Measurements from ENCODE around the gene GLRA1. TPM values are rescaled to one million over a fixed set of nuclear protein-coding genes. Genes with fewer than 3 reads are reported as not detected.

GLRA1 gene
- total RNA-seq, 5 donors from 2014 or later (not counting 1 experiment from before 2014, with no cell fraction given): not detected

GRCh38 chr5:151912360-151912759, 12.3 kb downstream of the GLRA1 start:
- DNase-seq: no peak
- H3K27me3 Mint-ChIP-seq: peaks cover 0 to 20% of the 10 kb centered on the region in 2 donors
- Histone ChIP-seq H3K27ac (ENCODE audit: low read length) (no peak overlapping the region), H3K4me1 (ENCODE audit: control insufficient read depth in 1 of 2, extremely low read depth in 1 of 2, insufficient read depth in 2 of 2, low read length in 2 of 2) (no peaks in the 10 kb centered on the region), H3K36me3 (ENCODE audit: control insufficient read depth in 2 of 2, extremely low read depth in 1 of 2, insufficient read depth in 1 of 2, low read length in 1 of 2) (no peaks in the 10 kb centered on the region), H3K4me3 (ENCODE audit: control insufficient read depth in 1 of 2, extremely low read depth in 1 of 2, low read length in 1 of 2) (no peak overlapping the region), H3K27me3 (replicated peaks in 1 of 2; ENCODE audit: control insufficient read depth in 2 of 2, extremely low read depth in 1 of 2, insufficient read depth in 2 of 2, low read length in 1 of 2) (peaks cover 0 to 2% of the 10 kb centered on the region in 2 experiments), H3K9me3 (no peaks in the 10 kb centered on the region)
- no peaks in the 10 kb centered on the region for H3K9me3 Mint-ChIP-seq
- H3K4me1 Mint-ChIP-seq: peaks cover 0 to 2% (median 0%) of the 10 kb centered on the region in 3 donors
- no peak for ATAC-seq (replicated peaks in 1 of 4)
- POLR2A ChIA-PET: no interaction called here
- CTCF ChIA-PET: no interaction called here
- H3K4me3 Mint-ChIP-seq: no peak overlapping the region
- H3K27ac Mint-ChIP-seq: no peak overlapping the region
- WGBS (ENCODE audit: insufficient coverage): 57% methylated on average over 1 of the region's 3 CpGs
- H3K36me3 Mint-ChIP-seq: no peaks in the 10 kb centered on the region

- Mint-ChIP-seq H3K4me3 (no peak overlapping the region), H3K36me3 (no peaks in the 10 kb centered on the region), H3K9me3 (no peaks in the 10 kb centered on the region), H3K4me1 (peaks cover 0 to 2% (median 0%) of the 10 kb centered on the region in 3 donors), H3K27me3 (peaks cover 0 to 11% of the 10 kb centered on the region in 2 donors), H3K27ac (no peak overlapping the region)
- CTCF ChIA-PET: no interaction called here
- Histone ChIP-seq H3K36me3 (ENCODE audit: control insufficient read depth in 2 of 2, extremely low read depth in 1 of 2, insufficient read depth in 1 of 2, low read length in 1 of 2) (no peaks in the 10 kb centered on the region), H3K27me3 (replicated peaks in 1 of 2; ENCODE audit: control insufficient read depth in 2 of 2, extremely low read depth in 1 of 2, insufficient read depth in 2 of 2, low read length in 1 of 2) (no peaks in the 10 kb centered on the region), H3K27ac (ENCODE audit: low read length) (no peak overlapping the region), H3K4me1 (ENCODE audit: control insufficient read depth in 1 of 2, extremely low read depth in 1 of 2, insufficient read depth in 2 of 2, low read length in 2 of 2) (no peaks in the 10 kb centered on the region), H3K9me3 (no peaks in the 10 kb centered on the region), H3K4me3 (ENCODE audit: control insufficient read depth in 1 of 2, extremely low read depth in 1 of 2, low read length in 1 of 2) (no peak overlapping the region)
- ATAC-seq (replicated peaks in 1 of 4) (no peak), DNase-seq (no peak)
- POLR2A ChIA-PET: no interaction called here
These were observed 13.6 kb downstream of the GLRA1 start for GRCh38 chr5:151911011-151911410.

- Mint-ChIP-seq H3K27me3 (peaks cover 0 to 11% of the 10 kb centered on the region in 2 donors), H3K36me3 (no peaks in the 10 kb centered on the region), H3K9me3 (no peaks in the 10 kb centered on the region), H3K4me1 (peaks cover 0 to 2% (median 0%) of the 10 kb centered on the region in 3 donors), H3K27ac (no peak overlapping the region), H3K4me3 (no peak overlapping the region)
- H3K9me3 ChIP-seq: no peaks in the 10 kb centered on the region
- H3K4me3 ChIP-seq (ENCODE audit: control insufficient read depth in 1 of 2, extremely low read depth in 1 of 2, low read length in 1 of 2): no peak overlapping the region
- 40% methylated on average over 1 of the region's 1 CpG for WGBS (ENCODE audit: insufficient coverage)
- no peak for ATAC-seq (replicated peaks in 1 of 4)
- H3K36me3 ChIP-seq (ENCODE audit: control insufficient read depth in 2 of 2, extremely low read depth in 1 of 2, insufficient read depth in 1 of 2, low read length in 1 of 2): no peaks in the 10 kb centered on the region
- H3K27me3 ChIP-seq (replicated peaks in 1 of 2; ENCODE audit: control insufficient read depth in 2 of 2, extremely low read depth in 1 of 2, insufficient read depth in 2 of 2, low read length in 1 of 2): no peaks in the 10 kb centered on the region
- no peak overlapping the region for H3K27ac ChIP-seq (ENCODE audit: low read length)
- no peak for DNase-seq
- CTCF ChIA-PET: no interaction called here
- no peaks in the 10 kb centered on the region for H3K4me1 ChIP-seq (ENCODE audit: control insufficient read depth in 1 of 2, extremely low read depth in 1 of 2, insufficient read depth in 2 of 2, low read length in 2 of 2)
- POLR2A ChIA-PET: no interaction called here
These were observed 15.0 kb downstream of the GLRA1 start for GRCh38 chr5:151909628-151910027.

GRCh38 chr5:151906246-151906645, 18.4 kb downstream of the GLRA1 start:
- H3K27ac Mint-ChIP-seq: no peak overlapping the region
- peaks cover 0 to 7% of the 10 kb centered on the region in 2 donors for H3K27me3 Mint-ChIP-seq
- no peak for ATAC-seq (replicated peaks in 1 of 4)
- no peaks in the 10 kb centered on the region for H3K36me3 ChIP-seq (ENCODE audit: control insufficient read depth in 2 of 2, extremely low read depth in 1 of 2, insufficient read depth in 1 of 2, low read length in 1 of 2)
- no peak for DNase-seq
- no peak overlapping the region for H3K4me3 Mint-ChIP-seq
- no peaks in the 10 kb centered on the region for H3K27me3 ChIP-seq (replicated peaks in 1 of 2; ENCODE audit: control insufficient read depth in 2 of 2, extremely low read depth in 1 of 2, insufficient read depth in 2 of 2, low read length in 1 of 2)
- no CpG with 5 or more reads among the region's 3 CpGs for WGBS (ENCODE audit: insufficient coverage)
- H3K4me1 Mint-ChIP-seq: no peaks in the 10 kb centered on the region
- ChIA-PET CTCF (no interaction called here), POLR2A (no interaction called here)
- H3K9me3 Mint-ChIP-seq: no peaks in the 10 kb centered on the region
- no peak overlapping the region for H3K4me3 ChIP-seq (ENCODE audit: control insufficient read depth in 1 of 2, extremely low read depth in 1 of 2, low read length in 1 of 2)
- no peak overlapping the region for H3K27ac ChIP-seq (ENCODE audit: low read length)
- H3K4me1 ChIP-seq (ENCODE audit: control insufficient read depth in 1 of 2, extremely low read depth in 1 of 2, insufficient read depth in 2 of 2, low read length in 2 of 2): no peaks in the 10 kb centered on the region
- H3K36me3 Mint-ChIP-seq: no peaks in the 10 kb centered on the region
- H3K9me3 ChIP-seq: no peaks in the 10 kb centered on the region

- Mint-ChIP-seq H3K27me3 (peaks cover 0 to 10% of the 10 kb centered on the region in 2 donors), H3K4me3 (no peak overlapping the region), H3K4me1 (no peaks in the 10 kb centered on the region), H3K9me3 (no peaks in the 10 kb centered on the region), H3K27ac (no peak overlapping the region), H3K36me3 (no peaks in the 10 kb centered on the region)
- no peaks in the 10 kb centered on the region for H3K9me3 ChIP-seq
- CTCF ChIA-PET: no interaction called here
- H3K36me3 ChIP-seq (ENCODE audit: control insufficient read depth in 2 of 2, extremely low read depth in 1 of 2, insufficient read depth in 1 of 2, low read length in 1 of 2): no peaks in the 10 kb centered on the region
- H3K27me3 ChIP-seq (replicated peaks in 1 of 2; ENCODE audit: control insufficient read depth in 2 of 2, extremely low read depth in 1 of 2, insufficient read depth in 2 of 2, low read length in 1 of 2): no peaks in the 10 kb centered on the region
- POLR2A ChIA-PET: no interaction called here
- no peak for ATAC-seq (replicated peaks in 1 of 4)
- no peaks in the 10 kb centered on the region for H3K4me1 ChIP-seq (ENCODE audit: control insufficient read depth in 1 of 2, extremely low read depth in 1 of 2, insufficient read depth in 2 of 2, low read length in 2 of 2)
- H3K4me3 ChIP-seq (ENCODE audit: control insufficient read depth in 1 of 2, extremely low read depth in 1 of 2, low read length in 1 of 2): no peak overlapping the region
- DNase-seq: no peak
- H3K27ac ChIP-seq (ENCODE audit: low read length): no peak overlapping the region
- 80% methylated on average over 1 of the region's 4 CpGs for WGBS (ENCODE audit: insufficient coverage)
These were observed 19.1 kb downstream of the GLRA1 start for GRCh38 chr5:151905557-151905961.

- H3K9me3 Mint-ChIP-seq: no peaks in the 10 kb centered on the region
- H3K4me3 ChIP-seq (ENCODE audit: control insufficient read depth in 1 of 2, extremely low read depth in 1 of 2, low read length in 1 of 2): no peak overlapping the region
- H3K4me3 Mint-ChIP-seq: no peak overlapping the region
- POLR2A ChIA-PET: no interaction called here
- no peak overlapping the region for H3K27ac ChIP-seq (ENCODE audit: low read length)
- H3K4me1 ChIP-seq (ENCODE audit: control insufficient read depth in 1 of 2, extremely low read depth in 1 of 2, insufficient read depth in 2 of 2, low read length in 2 of 2): no peaks in the 10 kb centered on the region
- no peaks in the 10 kb centered on the region for H3K27me3 ChIP-seq (replicated peaks in 1 of 2; ENCODE audit: control insufficient read depth in 2 of 2, extremely low read depth in 1 of 2, insufficient read depth in 2 of 2, low read length in 1 of 2)
- no peak for ATAC-seq (replicated peaks in 1 of 4)
- DNase-seq: no peak
- H3K36me3 Mint-ChIP-seq: no peaks in the 10 kb centered on the region
- peaks cover 0 to 14% of the 10 kb centered on the region in 2 donors for H3K27me3 Mint-ChIP-seq
- CTCF ChIA-PET: no interaction called here
- H3K27ac Mint-ChIP-seq: no peak overlapping the region
- no peaks in the 10 kb centered on the region for H3K9me3 ChIP-seq
- no peaks in the 10 kb centered on the region for H3K36me3 ChIP-seq (ENCODE audit: control insufficient read depth in 2 of 2, extremely low read depth in 1 of 2, insufficient read depth in 1 of 2, low read length in 1 of 2)
- no peaks in the 10 kb centered on the region for H3K4me1 Mint-ChIP-seq
These were observed 19.7 kb downstream of the GLRA1 start for GRCh38 chr5:151904909-151905308.

GRCh38 chr5:151904127-151904526, 20.5 kb downstream of the GLRA1 start:
- ChIA-PET POLR2A (no interaction called here), CTCF (interaction anchor here in 1 of 2 donors (1.1 kb wide), 1 partner anchor 23 kb away, joined by 7 read pairs; no protein-coding TSS in a partner anchor)
- Histone ChIP-seq H3K4me3 (ENCODE audit: control insufficient read depth in 1 of 2, extremely low read depth in 1 of 2, low read length in 1 of 2) (no peak overlapping the region), H3K36me3 (ENCODE audit: control insufficient read depth in 2 of 2, extremely low read depth in 1 of 2, insufficient read depth in 1 of 2, low read length in 1 of 2) (no peaks in the 10 kb centered on the region), H3K4me1 (ENCODE audit: control insufficient read depth in 1 of 2, extremely low read depth in 1 of 2, insufficient read depth in 2 of 2, low read length in 2 of 2) (no peaks in the 10 kb centered on the region), H3K27me3 (replicated peaks in 1 of 2; ENCODE audit: control insufficient read depth in 2 of 2, extremely low read depth in 1 of 2, insufficient read depth in 2 of 2, low read length in 1 of 2) (peaks cover 0 to 3% of the 10 kb centered on the region in 2 experiments), H3K27ac (ENCODE audit: low read length) (no peak overlapping the region), H3K9me3 (no peaks in the 10 kb centered on the region)
- Mint-ChIP-seq H3K4me3 (no peak overlapping the region), H3K4me1 (no peaks in the 10 kb centered on the region), H3K9me3 (no peaks in the 10 kb centered on the region), H3K36me3 (no peaks in the 10 kb centered on the region), H3K27me3 (peaks cover 0 to 15% of the 10 kb centered on the region in 2 donors), H3K27ac (no peak overlapping the region)
- WGBS (ENCODE audit: insufficient coverage): no CpG with 5 or more reads among the region's 6 CpGs
- DNase-seq: no peak
- no peak for ATAC-seq (replicated peaks in 1 of 4)
